Nucleus accumbens (tissue), 56 donors: ENCODE measurements around the gene ZIC5.

Experiments used
- DNase-seq, 56 donors: peaks; one replicate each; lab custom pipeline; 2025; lab: John Stamatoyannopoulos, UW

The ZIC5 gene

GRCh38 chr13:99971576-99972189 is at the start of gene ZIC5:
Gene ZIC5, minus strand, starts transcription at chr13:99971767. Its CDS starts 164 bp downstream, at chr13:99971603.
- peak in 5 of 56 donors; percentile 23 to 52 (median 35) for DNase-seq

DNA sequence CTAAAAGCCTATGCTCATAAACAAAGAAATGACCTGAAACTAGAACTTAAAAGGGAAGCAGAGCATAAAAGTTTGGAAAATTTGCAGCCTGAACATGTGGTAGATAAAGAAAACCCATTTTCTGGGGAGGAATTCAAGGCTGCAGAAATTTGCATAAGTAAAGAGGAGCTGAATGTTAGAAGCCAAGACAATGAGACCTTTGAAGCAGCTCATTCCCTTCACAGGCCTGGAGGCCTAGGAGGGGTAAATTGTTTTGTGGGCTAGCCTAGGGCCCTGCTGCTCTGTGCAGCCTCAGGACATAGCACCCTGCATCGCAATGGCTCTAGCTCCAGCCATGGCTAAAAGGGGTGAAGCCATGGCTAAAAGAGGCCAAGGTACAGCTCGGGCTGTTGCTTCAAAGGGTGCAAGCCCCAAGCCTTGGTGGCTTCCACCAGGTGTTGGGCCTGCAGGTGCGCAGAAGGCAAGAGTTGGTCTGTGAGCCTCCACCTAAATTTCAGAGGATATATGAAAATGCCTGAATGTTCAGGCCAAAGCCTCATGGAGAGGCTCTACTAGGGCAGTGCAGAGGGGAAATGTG is 48.3 kb upstream of the ZIC5 start:
- no peak for DNase-seq

DNA sequence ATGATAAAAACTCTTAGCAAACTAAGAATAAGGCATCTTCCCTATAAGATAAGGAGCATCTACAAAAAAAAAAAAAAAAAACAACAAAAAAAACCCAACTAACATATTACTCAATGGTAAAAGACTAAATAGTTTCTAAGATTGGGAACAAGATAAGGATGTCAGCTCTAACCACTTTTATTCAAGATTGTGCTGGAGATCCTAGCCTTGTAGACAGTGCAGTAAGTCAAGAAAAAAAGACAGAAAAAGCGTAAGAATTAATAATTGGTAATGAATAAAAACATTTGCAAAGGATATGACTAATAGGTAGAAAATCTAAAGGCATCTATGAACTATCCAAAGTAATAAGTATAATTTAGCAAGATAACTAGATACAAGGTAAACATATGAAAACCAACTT is 43.1 kb upstream of the ZIC5 start:
- DNase-seq = no peak

- no peak for DNase-seq
Observed at GRCh38 chr13:99998261-99998660, 26.7 kb upstream of the ZIC5 start.

- no peak for DNase-seq
Observed at GRCh38 chr13:99997702-99998214, 26.2 kb upstream of the ZIC5 start.

DNA sequence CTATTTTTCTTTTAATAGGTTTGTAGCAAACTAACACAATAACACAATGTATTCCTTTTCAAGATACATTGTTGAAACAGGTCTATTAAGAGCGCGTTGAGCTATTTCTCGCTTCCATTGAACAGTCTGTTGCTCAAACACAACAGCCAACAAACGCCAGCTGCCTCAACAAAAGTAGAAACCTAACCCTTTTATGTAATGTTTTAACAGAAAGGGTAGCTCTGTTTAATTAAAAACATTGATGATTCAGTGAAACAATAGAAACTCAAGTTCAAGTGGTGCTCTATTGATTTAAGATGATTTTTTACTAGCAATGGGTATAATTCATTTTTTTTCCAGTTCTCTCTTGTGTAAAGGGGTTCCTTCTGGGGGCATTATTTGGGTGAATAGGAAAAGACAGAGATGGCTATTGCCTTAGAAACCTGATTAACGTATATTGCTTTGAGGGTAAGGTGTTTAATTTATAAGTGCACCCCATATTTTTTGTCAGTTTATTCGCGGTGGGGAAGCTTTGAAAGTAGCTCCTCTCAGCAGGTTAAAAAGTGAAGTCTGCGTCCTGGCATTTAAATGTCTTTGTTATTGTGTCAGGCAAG is 24.9 kb upstream of the ZIC5 start:
- DNase-seq = no peak

DNA sequence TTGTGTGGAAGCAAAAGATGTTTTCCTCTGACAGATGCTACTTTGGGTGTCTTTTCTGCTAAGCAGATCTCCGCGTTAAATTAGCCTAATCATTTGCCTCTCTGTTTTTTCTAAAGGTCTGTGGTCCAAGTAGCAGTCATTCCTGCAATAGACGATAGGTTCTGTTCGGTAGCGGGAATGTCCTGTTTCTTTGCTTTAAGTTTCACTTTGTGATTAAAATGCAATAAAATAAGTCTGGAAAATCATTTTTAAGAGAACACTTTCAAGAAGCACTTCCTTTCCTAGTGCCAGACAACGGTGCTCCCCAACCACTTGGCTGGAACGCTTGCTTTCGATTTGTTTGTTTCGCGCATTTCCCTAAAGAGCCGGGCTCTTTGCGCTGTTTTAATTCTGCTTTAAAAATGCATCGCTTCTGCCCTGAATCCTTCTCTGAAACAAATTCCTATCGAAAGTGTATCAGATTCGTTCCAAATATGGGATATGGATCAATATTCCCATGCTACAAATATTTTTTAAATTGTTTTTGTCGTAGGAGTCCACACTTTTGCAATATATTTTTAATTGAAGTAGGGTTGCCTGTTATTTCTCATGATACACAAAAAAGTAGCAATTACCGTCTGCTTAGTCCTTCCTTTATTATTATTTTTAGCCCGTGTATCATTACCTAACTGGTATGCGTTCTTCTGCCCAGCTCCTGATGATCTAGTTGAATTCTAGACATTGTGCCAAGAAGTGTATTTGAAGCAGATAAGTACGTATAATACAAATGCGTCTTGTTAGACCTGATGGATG is 24.2 kb upstream of the ZIC5 start:
- DNase-seq = no peak

- no peak for DNase-seq
Observed at GRCh38 chr13:99995104-99995588, 23.6 kb upstream of the ZIC5 start.

- no peak for DNase-seq
Observed at GRCh38 chr13:99994638-99995020, 23.1 kb upstream of the ZIC5 start.

DNA sequence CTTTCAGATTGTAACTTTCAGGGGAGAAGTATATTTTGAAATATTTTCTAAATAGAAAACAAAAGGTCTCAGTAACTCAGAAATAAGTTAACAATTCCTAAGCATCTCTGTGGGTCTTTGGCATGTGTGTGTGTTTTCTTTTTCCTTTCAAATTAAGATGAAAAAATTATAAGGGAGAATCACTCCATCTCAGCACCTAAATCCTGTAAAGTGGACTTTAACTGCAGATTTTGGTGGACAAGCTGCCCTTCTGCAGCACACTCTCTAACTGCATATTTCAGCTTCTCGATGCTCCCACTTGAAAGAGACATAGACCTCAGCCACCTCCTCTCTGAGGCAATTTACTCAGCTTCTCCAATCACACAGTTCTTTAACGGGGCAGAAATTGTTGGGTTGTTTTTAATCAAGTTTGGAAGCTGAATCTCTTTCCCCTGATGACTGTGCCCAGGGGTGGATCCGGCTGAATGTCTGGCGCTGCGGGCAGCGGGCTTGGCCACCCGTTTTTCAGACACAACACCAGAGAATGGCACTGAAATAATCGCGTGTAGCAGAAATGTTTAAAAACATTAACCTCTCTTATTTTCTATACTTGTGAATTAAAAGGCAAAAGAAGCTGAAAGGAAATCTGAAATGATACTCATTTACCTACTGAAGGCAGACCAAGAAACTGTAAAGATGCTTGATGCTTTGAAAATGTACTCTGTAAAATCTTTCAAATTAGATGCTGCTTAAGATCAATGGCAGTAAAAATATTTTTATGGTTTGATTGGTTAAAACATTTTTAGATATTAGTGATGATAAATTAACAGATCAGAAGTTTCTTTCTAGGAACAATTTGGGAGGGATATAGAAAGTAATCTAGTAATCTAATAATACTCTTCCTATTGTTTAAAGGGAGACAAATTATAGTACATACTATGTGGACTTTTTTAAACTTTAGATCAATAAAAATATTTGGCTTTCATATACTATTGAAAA is 22.4 kb upstream of the ZIC5 start:
- DNase-seq = no peak

GRCh38 chr13:99992949-99993351 is 21.4 kb upstream of the ZIC5 start:
- no peak for DNase-seq

GRCh38 chr13:99991828-99992775 is 20.5 kb upstream of the ZIC5 start:
- no peak for DNase-seq

GRCh38 chr13:99991013-99991827 is 19.7 kb upstream of the ZIC5 start:
- no peak for DNase-seq

GRCh38 chr13:99990126-99990977 is 18.8 kb upstream of the ZIC5 start:
- no peak for DNase-seq

DNA sequence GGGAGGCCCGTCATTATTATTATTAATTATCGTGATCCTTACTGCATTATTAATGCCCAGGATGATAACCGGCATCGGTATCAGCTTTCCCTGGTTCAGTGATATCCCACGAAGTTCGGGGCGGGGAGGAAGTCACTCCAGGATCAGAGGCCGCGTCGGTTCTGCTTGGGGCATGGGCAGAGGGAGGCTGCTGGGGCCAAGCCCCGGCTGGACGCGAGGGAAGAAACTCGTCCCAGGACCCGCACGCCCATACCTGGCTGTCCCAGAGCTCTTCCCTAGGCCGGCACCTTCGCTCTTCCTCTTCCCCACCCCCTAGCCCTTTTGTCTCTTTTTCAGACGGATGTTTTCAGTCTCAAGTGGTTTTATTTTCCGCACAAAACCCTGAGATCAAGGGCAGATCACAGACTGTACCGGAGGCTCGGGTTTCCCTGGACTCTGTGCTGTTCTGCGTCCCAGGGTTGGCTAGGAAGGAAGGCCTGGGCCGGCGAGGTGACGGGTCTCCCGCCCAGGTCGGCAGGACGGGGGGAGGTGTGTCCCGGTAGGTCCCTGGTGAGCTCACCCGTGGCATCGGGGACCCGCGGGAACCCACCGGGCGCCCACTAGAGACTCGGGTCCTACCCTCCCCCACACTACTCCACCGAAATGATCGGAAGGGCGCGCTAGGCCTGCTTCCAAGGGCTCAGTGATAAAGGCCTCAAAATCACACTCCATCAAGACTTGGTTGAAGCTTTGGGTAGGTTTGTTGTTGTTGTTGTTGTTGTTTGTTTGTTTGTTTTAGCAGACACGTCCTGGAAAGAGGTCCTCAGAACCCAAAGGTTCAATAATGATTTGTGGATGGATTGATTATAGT is 17.9 kb upstream of the ZIC5 start:
- DNase-seq = no peak
